ENCODE measurements around the gene RAD51AP2.

Gene RAD51AP2

GRCh38 chr2:17544256-17544655 lies 26.0 kb upstream of the RAD51AP2 start (continued):
- no peak for TF ChIP-seq ELK4 (IDR thresholded peaks at IDR 0.05; ENCODE audit: borderline replicate concordance, low read depth, low read length)

- CTCF ChIA-PET: no interaction called here
- POLR2A ChIA-PET: no interaction called here
- Histone ChIP-seq H3K4me3 (ENCODE audit: low read depth, low read length) (no peak overlapping the region), H3K9me3 (ENCODE audit: control insufficient read depth, insufficient read depth, low read depth, low read length) (no peaks in the 10 kb centered on the region), H3K36me3 (ENCODE audit: control insufficient read depth in 2 of 2, insufficient read depth in 1 of 2, low read length in 2 of 2) (no peaks in the 10 kb centered on the region), H3K4me1 (ENCODE audit: control insufficient read depth, insufficient read depth, low read length) (peaks cover 4% of the 10 kb centered on the region; the same call in 1 of the 2 replicates), H3K27ac (ENCODE audit: extremely low read depth, low read depth, low read length) (no peak overlapping the region)
- TF ChIP-seq EGR2 (tag by site-specific recombination; IDR thresholded peaks at IDR 0.05; ENCODE audit: low read depth) (no peak), ZNF184 (tag by site-specific recombination; IDR thresholded peaks at IDR 0.05) (no peak), TSHZ1 (tag by site-specific recombination; IDR thresholded peaks at IDR 0.05; ENCODE audit: borderline replicate concordance) (no peak), ZNF433 (tag by site-specific recombination; IDR thresholded peaks at IDR 0.05; ENCODE audit: low read depth) (no peak), ZSCAN5A (tag by site-specific recombination; IDR thresholded peaks at IDR 0.05) (no peak), ZNF692 (tag by site-specific recombination; IDR thresholded peaks at IDR 0.05) (no peak), ZNF341 (tag by site-specific recombination; IDR thresholded peaks at IDR 0.05; ENCODE audit: low read depth) (no peak), ZNF544 (tag by site-specific recombination; IDR thresholded peaks at IDR 0.05) (no peak), ZNF221 (tag by site-specific recombination; IDR thresholded peaks at IDR 0.05; ENCODE audit: borderline replicate concordance) (no peak), INSM2 (tag by site-specific recombination; IDR thresholded peaks at IDR 0.05) (no peak), ZNF660 (tag by site-specific recombination; IDR thresholded peaks at IDR 0.05) (no peak), KLF7 (tag by site-specific recombination; IDR thresholded peaks at IDR 0.05; ENCODE audit: borderline replicate concordance) (no peak), ZNF138 (tag by site-specific recombination; IDR thresholded peaks at IDR 0.05; ENCODE audit: borderline replicate concordance) (no peak), ZNF121 (tag by site-specific recombination; IDR thresholded peaks at IDR 0.05) (no peak)
These were observed 25.6 kb upstream of the RAD51AP2 start for GRCh38 chr2:17543848-17544247.

Data from HEK293 (cell line).